GM18526 (cell line): ENCODE results near the gene ATP5F1D.

Experiments
- POLR2A ChIP-seq: IDR thresholded peaks from 3 replicates; pipeline ENCODE4 v1.6.1; 2011; ENCODE audit not compliant: insufficient read length; ENCODE audit errors: extremely low read depth

The ATP5F1D gene

DNA sequence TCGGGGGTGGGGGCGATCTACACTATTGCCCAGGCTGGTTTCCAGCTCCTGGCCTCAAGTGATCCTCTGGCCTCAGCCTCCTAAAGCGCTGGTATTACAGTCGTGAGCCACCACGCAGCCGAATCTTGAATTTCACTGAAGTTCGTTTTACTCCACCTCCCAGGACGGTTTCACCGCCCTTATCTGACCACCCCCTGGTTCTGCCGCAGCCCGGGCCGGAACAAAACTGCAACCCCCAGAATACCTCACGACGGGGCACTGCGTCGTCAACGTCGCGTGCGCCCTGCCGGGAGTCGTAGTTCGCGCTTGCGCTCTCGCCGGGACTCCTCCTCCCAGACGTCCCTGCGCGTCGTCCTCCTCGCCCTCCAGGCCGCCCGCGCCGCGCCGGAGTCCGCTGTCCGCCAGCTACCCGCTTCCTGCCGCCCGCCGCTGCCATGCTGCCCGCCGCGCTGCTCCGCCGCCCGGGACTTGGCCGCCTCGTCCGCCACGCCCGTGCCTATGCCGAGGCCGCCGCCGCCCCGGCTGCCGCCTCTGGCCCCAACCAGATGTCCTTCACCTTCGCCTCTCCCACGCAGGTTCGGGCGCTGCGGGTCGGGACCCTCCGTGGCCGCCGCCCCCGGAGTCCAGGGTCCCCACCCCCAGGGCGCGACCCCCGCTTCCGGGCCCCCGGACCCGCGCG, at the start of gene ATP5F1D:
TSS of gene ATP5F1D (plus strand) at position 335 of the 679 bp plus-strand sequence. CDS start at position 435, 100 bp downstream.
- peak; percentile 61 for TF ChIP-seq POLR2A

DNA sequence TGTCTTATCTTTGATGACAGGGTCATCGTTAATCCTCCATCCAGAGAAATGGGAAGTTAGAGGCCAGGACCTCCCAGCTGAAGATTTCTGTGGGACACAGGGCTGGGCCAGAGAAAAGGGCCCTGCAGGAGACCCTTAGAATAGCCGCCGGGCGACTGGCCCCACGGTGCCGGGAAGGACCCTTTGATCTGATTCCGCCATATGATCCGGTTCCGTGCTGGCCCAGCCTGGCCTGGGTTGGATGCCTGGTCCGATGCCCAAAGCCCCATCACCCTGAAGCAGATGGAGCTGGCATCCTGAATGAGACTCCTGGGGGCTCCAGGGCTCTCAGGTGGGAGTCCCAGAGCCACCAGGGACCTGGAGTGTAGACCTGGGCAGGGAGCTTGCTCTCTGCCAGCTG, 42.0 kb upstream of the ATP5F1D start:
- TF ChIP-seq POLR2A = no peak

DNA sequence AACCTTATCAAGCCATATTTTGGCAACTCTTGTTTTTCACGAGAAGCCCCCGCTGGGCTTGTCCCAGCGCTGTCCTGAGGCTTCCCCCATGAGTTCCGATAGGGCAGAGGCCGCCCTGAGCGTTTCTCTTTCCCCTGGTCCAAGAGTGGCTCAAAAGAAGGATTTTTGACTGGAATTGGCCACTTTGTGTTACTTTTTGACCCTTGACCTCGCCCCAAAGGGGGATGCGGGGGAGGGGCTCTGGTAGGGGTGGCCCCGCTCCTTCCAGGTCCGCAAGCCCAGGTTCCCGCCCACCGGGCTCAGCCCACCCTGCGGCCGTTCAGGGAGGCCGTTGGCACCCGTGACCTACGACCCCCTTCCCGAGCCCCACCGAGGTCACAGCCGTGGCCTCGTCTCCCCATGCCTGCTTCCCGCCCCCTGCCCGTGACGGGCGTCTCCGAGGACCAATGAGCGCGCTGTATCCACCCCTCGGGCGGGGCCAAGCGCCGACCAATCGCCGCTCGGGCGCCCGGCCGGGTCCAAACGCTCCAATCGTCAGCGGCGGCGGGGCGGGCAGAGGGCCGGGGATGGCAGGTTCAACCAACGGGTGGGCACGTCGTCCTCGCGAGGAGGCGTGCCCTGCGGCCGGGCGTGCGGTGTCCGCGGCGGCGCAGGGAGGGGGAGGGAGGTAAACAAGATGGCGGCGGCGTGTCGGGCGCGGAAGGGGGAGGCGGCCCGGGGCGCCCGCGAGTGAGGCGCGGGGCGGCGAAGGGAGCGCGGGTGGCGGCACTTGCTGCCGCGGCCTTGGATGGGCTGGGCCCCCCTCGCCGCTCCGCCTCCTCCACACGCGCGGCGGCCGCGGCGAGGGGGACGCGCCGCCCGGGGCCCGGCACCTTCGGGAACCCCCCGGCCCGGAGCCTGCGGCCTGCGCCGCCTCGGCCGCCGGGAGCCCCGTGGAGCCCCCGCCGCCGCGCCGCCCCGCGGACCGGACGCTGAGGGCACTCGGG, 36.1 kb upstream of the ATP5F1D start, which contains the start of gene STK11:
TSS of gene STK11 (plus strand) at position 665 of the 986 bp plus-strand sequence. CDS start 1,136 bp downstream, outside the sequence.
- peak; percentile 79 for TF ChIP-seq POLR2A

DNA sequence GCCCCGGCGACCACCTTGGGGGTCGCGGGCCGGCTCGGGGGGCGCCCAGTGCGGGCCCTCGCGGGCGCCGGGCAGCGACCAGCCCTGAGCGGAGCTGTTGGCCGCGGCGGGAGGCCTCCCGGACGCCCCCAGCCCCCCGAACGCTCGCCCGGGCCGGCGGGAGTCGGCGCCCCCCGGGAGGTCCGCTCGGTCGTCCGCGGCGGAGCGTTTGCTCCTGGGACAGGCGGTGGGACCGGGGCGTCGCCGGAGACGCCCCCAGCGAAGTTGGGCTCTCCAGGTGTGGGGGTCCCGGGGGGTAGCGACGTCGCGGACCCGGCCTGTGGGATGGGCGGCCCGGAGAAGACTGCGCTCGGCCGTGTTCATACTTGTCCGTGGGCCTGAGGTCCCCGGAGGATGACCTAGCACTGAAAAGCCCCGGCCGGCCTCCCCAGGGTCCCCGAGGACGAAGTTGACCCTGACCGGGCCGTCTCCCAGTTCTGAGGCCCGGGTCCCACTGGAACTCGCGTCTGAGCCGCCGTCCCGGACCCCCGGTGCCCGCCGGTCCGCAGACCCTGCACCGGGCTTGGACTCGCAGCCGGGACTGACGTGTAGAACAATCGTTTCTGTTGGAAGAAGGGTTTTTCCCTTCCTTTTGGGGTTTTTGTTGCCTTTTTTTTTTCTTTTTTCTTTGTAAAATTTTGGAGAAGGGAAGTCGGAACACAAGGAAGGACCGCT, 35.2 kb upstream of the ATP5F1D start:
- TF ChIP-seq POLR2A = no peak

DNA sequence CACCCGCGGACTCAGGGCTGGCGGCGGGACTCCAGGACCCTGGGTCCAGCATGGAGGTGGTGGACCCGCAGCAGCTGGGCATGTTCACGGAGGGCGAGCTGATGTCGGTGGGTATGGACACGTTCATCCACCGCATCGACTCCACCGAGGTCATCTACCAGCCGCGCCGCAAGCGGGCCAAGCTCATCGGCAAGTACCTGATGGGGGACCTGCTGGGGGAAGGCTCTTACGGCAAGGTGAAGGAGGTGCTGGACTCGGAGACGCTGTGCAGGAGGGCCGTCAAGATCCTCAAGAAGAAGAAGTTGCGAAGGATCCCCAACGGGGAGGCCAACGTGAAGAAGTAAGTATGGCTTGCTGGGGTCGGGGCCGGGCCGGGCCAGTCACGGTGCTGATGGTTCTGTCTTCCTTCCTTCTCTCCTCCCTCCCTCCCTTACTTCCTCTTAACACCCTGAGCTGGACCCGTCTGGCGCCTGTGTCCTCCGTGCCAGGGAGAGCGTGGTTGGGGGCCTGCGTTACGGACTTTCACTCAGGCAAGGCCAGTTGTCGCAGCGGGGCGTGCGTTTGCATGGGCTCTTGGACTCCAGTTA, 34.6 kb upstream of the ATP5F1D start:
- no peak for TF ChIP-seq POLR2A

DNA sequence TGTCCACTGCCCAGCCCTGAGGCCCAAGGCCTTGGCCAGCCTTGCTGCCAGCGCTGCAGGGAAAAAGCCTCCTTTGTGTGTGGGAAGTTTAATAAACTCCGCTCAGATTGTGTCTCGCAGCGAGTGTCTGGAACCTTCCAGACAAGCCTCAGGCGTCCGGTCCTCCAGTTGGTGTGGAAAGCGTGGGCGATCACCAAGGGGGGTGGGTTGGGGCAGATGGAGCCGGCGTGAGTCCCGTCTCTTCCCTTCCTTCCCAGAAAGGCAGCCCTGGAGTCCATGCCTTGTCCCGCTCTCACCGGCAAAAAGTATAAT, 31.4 kb upstream of the ATP5F1D start:
- no peak for TF ChIP-seq POLR2A

DNA sequence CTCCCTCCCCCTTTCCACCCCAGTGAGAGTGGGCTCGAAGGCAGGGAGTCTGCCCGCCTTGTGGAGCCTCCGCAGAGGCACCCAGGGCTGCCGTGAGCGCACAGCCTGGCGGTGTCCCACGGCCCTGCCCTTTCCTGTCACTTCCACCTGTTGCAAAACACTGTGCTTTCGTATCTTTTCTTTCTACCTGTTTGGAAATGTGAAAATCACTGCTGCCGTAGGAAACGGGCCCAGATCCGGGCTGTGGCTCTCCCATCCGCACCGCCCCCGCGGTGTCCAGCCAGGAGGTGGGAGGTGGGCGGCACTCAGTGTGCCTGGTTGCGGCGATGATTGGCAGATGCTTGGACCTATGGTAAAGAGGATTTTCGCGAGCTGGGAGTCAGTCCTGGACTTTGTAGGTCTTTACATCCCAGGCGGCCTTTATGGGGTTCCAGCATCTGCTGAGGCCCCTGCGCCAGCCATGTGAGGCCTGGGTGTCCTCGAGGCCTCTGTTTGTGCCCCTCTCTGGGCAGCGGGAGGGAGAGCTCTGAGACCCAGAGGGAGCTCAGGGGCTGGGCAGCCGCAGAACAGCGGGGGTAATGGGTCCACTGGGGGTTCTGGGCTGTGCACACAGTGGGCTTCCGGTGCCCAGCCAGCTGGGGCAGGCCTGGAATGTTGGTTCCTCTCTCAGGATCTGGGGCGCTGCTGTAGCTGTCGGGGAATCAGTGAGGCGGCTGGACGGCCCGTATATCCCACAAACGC, 29.9 kb upstream of the ATP5F1D start:
- no peak for TF ChIP-seq POLR2A

DNA sequence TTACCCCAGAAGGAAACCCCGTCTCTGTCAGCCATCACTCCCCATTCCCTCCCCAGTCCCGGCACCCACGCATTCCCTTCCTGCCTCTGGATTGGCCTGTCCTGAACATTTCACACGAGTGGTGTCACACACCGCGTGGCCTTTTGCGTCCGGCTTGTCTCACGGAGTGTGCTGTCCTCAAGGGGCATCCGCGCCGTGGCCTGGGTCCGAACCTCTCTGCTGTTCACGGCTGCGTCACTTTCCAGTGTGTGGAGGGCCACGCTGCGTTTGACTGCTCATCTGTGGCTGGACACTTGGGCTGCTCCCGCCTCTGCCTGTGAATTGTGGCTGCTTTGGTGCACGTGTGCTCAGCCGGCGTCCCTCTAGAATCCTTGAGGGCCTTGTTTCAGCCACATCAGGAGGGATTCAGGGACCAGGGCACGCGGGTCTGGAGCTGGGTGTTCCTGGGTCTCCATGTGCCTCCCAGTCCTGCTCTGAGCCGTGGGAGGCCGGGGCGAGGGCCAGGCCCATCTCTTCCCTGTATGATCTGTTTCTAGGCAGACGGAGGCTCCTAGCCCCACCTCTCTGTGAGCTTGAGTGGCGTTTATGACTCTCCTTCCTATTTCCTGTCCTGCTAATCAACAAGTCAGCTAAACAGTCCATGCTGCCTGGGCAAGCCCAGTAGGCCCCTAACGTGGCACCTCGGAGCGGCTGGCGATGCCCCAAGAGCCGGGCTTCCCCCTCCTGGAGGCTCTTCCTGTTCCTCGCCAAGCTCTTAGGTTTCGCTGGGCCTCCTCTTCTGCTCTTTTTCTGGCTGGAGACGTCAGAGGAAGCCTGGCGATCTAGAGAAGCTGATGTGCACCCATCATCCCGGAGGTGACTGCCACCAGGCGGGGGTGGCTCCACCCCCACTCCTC, 27.9 kb upstream of the ATP5F1D start:
- no peak for TF ChIP-seq POLR2A

DNA sequence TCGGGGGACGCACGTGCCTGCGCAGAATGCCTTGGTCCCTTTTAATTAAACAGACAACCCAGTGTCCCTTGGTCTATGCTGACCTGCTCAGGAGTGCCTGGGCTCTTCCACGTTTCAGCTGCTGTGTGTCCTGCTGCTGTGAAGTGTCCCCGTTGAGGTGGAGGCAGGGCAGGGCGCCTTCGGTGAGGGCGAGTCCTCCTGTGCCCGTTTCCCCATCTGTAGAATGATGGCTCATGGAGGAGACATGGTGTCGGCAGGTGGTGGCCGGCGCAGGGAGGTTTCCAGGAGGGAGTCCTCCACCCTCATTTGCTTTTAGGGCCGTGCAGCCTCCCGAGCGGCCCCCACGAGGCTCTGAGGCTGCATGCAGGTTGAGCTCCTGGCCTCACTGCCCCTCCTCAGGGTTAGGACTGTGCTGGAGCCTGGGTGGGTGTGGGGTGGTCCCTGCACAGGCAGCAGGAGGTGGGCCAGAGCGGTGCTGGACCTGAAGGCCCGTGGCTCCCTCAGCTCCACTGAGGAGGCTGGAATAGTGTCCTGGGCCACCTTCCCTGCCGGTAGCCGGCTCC, 27.2 kb upstream of the ATP5F1D start:
- no peak for TF ChIP-seq POLR2A

DNA sequence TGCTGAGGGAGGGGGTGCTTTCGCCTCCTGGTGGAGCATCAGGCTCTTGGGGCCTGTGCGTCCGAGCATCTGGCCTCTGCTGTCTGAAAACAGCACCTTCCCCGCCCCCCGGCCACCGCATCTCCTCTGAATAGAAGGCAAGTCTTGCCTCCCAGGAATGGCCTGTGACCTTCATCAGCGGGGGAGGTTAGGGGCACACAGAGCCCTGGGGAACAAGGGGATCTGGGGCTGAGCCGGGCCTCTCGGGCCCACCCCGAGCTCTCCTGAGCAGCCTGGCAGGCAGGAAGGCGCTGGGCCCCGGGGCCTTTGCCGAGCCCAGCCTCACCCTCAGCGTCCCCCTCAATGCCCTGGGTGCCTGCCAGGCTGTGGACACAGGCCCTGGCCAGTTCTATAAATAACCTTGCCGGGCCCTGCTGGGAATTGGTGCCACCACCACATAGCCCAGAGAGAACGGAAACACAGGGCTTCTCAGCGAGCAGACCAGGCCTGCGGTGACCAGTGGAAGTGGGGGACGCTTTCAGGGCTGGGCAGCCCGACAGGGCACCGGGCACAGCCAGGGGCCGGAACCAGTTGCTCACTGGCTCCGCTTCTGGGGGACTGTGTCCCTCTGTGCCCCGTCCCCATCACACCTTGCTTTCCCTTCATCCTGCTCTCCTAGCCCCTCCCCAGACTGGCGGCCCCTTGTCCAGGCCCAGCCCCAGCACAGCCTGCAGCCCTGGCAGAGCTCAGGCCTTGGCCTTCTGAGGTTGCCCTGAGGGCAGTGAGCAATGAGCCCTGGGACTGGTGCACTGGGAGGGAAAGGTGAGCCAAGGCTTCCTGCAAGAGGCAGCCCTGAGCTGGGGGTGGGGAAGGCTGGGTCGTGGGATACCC, 26.5 kb upstream of the ATP5F1D start:
- TF ChIP-seq POLR2A = no peak

DNA sequence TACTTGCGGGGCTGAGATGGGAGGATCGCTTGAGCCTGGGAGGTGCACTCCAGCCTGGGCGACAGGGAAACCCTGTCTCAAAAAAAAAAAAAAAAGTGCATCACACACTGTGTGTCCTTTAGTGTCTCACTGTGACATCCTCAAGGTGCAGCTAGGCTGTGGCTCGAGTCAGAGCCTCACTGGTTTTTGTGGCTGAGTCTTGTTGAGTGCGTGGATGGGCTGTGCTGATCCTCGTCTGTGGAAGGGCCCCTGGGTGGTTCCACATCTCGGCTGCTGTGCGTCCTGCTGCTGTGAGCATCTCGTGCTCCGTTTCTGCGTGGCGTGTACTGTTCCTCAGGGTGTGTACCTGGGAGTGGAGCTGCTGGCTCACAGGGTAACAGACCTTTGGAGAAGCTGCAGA, 24.8 kb upstream of the ATP5F1D start:
- TF ChIP-seq POLR2A = no peak

DNA sequence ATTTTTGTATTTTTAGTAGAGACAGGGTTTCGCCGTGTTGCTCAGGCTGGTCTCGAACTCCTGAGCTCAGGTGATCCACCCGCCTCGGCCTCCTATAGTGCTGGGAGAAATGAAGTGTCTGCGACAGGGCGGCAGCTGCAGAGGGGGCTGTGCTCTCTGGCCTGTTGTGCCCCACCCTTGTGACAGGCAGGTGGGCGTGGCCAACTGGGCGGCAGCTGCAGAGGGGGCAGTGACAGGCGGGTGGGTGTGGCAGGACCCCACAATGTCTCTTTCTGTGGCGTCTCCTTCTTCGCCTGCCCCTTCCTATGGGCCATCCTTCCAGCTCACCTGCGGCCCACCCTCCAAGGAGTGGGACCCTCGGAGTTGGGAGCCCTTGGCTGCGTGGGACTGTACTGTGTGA, 24.2 kb upstream of the ATP5F1D start:
- no peak for TF ChIP-seq POLR2A
